H1 (cell line): Measurements from ENCODE around the gene WDFY4. TPM values are rescaled to one million over a fixed set of nuclear protein-coding genes. Genes with fewer than 3 reads are reported as not detected.

Experiments
- CTCF ChIA-PET: fragments of 300-600 bp; sonication (Branson Sonifier 250); formaldehyde crosslinking; loops from one replicate; lab custom pipeline; 2021; ENCODE audit not compliant: partially characterized antibody; lab: Charles Lee
- POLR2A ChIA-PET: fragments of 300-600 bp; sonication (Branson Sonifier 250); formaldehyde crosslinking; loops from one replicate; lab custom pipeline; 2021; ENCODE audit warnings: inconsistent platforms; ENCODE audit not compliant: partially characterized antibody; lab: Charles Lee
- DNase-seq, 2 experiments: peaks; one replicate each; pipeline versions ENCODE4 v3.0.0 to v3.0.0-alpha.2; 2010 to 2022; ENCODE audit warnings: low spot score in 2 of 2, low read depth in 1 of 2, mixed read lengths in 1 of 2
- FAIRE-seq: peaks from 2 replicates; lab custom pipeline; 2011; peaks lifted over from hg19 to GRCh38; lab: Jason Lieb, UNC
- H2AFZ ChIP-seq: 2 replicates; pipeline ENCODE4 v1.8.1; 2012; ENCODE audit warnings: low read length, inconsistent platforms
- H2AK5ac ChIP-seq: 2 replicates; pipeline ENCODE4 v1.6.1; 2013; ENCODE audit warnings: low read depth, low read length
- H2BK120ac ChIP-seq: replicated peaks from 2 replicates; pipeline ENCODE3; 2013; ENCODE audit warnings: low read depth, low read length, inconsistent platforms
- H2BK12ac ChIP-seq: 2 replicates; pipeline ENCODE4 v1.6.1; 2013; ENCODE audit warnings: low read depth, low read length
- H2BK15ac ChIP-seq: 2 replicates; pipeline ENCODE4 v1.6.1; 2013; ENCODE audit warnings: low read length
- H2BK20ac ChIP-seq: 2 replicates; pipeline ENCODE4 v1.6.1; 2013; ENCODE audit warnings: low read length
- H2BK5ac ChIP-seq: 2 replicates; pipeline ENCODE4 v1.6.1; 2013; ENCODE audit warnings: low read depth, low read length
- H3K14ac ChIP-seq: 2 replicates; pipeline ENCODE4 v1.6.1; 2013; ENCODE audit warnings: inconsistent platforms; ENCODE audit not compliant: insufficient read length
- H3K18ac ChIP-seq: 2 replicates; pipeline ENCODE4 v1.6.1; 2013; ENCODE audit warnings: low read length; ENCODE audit errors: extremely low read depth
- H3K23ac ChIP-seq: 2 replicates; pipeline ENCODE4 v1.6.1; 2013; ENCODE audit warnings: inconsistent platforms; ENCODE audit not compliant: insufficient read length
- H3K23me2 ChIP-seq: 2 replicates; pipeline ENCODE4 v1.6.1; 2013; ENCODE audit warnings: low read depth, low read length
- H3K27ac ChIP-seq: 2 replicates; pipeline ENCODE4 v1.6.1; 2011; ENCODE audit warnings: low read depth, low read length, inconsistent platforms
- H3K27me3 ChIP-seq, 4 experiments: replicated peaks in 1 of 4; 1 replicate in 1 of 4; 2 replicates in 3 of 4; pipeline versions ENCODE4 v1.6.1 to v1.8.1; 2011 to 2013; ENCODE audit warnings: low read length in 3 of 4, mild to moderate bottlenecking in 3 of 4, inconsistent platforms in 2 of 4, mixed read lengths in 2 of 4, moderate library complexity in 1 of 4; ENCODE audit not compliant: control insufficient read depth in 3 of 4, insufficient read depth in 3 of 4; ENCODE audit errors: extremely low read depth in 1 of 4
- H3K36me3 ChIP-seq, 4 experiments: 2 replicates each; pipeline versions ENCODE4 v1.6.1 to v1.8.1; 2011 to 2013; ENCODE audit warnings: mild to moderate bottlenecking in 4 of 4, low read length in 3 of 4, moderate library complexity in 2 of 4, control low read depth in 1 of 4, inconsistent platforms in 1 of 4; ENCODE audit not compliant: insufficient read depth in 4 of 4, control insufficient read depth in 2 of 4
- H3K4ac ChIP-seq: replicated peaks from 2 replicates; pipeline ENCODE3; 2013; ENCODE audit warnings: low read length, low read depth, mixed read lengths, inconsistent platforms; ENCODE audit not compliant: insufficient read length
- H3K4me1 ChIP-seq, 4 experiments: replicated peaks in 1 of 4; 1 replicate in 1 of 4; 2 replicates in 3 of 4; pipeline versions ENCODE4 v1.6.1 to v1.8.1; 2011 to 2013; ENCODE audit warnings: low read length in 3 of 4, inconsistent platforms in 2 of 4, mixed read lengths in 1 of 4; ENCODE audit not compliant: insufficient read depth in 4 of 4, control insufficient read depth in 3 of 4
- H3K4me2 ChIP-seq, 2 experiments: 2 replicates each; pipeline versions ENCODE4 v1.6.1 to v1.8.1; 2011 to 2013; ENCODE audit warnings: low read depth in 2 of 2, low read length in 2 of 2, control low read depth in 1 of 2, inconsistent platforms in 1 of 2, mild to moderate bottlenecking in 1 of 2; ENCODE audit not compliant: insufficient read depth in 1 of 2
- H3K4me3 ChIP-seq, 4 experiments: fragments of 200-600, 300-600 bp in 1 of 4; sonication (generic), shearing (Covaris generic), sonication (Bioruptor Twin) in 1 of 4; 2 replicates each; pipeline versions ENCODE4 v1.5.1 to v1.8.1; 2011 to 2016; ENCODE audit warnings: low read length in 4 of 4, low read depth in 3 of 4, control low read depth in 2 of 4, inconsistent platforms in 2 of 4, mild to moderate bottlenecking in 2 of 4, mixed read lengths in 1 of 4, moderate library complexity in 1 of 4; ENCODE audit not compliant: insufficient read depth in 2 of 4; ENCODE audit errors: extremely low read depth in 1 of 4
- H3K56ac ChIP-seq: replicated peaks from 2 replicates; pipeline ENCODE3; 2013; ENCODE audit warnings: low read depth, mild to moderate bottlenecking, mixed read lengths, low read length, inconsistent platforms; ENCODE audit not compliant: insufficient read length
- H3K79me1 ChIP-seq: 2 replicates; pipeline ENCODE4 v1.6.1; 2013; ENCODE audit warnings: low read depth, low read length, control low read depth
- H3K79me2 ChIP-seq, 2 experiments: 2 replicates each; pipeline versions ENCODE4 v1.6.1 to v1.8.1; 2012 to 2013; ENCODE audit warnings: low read length in 2 of 2, mild to moderate bottlenecking in 2 of 2, inconsistent platforms in 1 of 2; ENCODE audit not compliant: insufficient read depth in 2 of 2, control insufficient read depth in 1 of 2
- H3K9ac ChIP-seq, 4 experiments: replicated peaks in 1 of 4; 1 replicate in 1 of 4; 2 replicates in 3 of 4; pipeline versions ENCODE4 v1.6.1 to v1.8.1; 2011 to 2013; ENCODE audit warnings: low read depth in 3 of 4, low read length in 3 of 4, control low read depth in 2 of 4, mild to moderate bottlenecking in 2 of 4, moderate library complexity in 2 of 4, inconsistent platforms in 1 of 4; ENCODE audit errors: extremely low read depth in 1 of 4
- H3K9me3 ChIP-seq, 2 experiments: 2 replicates each; pipeline versions ENCODE4 v1.6.1 to v1.8.1; 2012 to 2013; ENCODE audit warnings: mild to moderate bottlenecking in 2 of 2, moderate library complexity in 2 of 2, control low read depth in 1 of 2, inconsistent platforms in 1 of 2, low read depth in 1 of 2, low read length in 1 of 2, mixed read lengths in 1 of 2; ENCODE audit not compliant: insufficient read depth in 2 of 2
- H4K20me1 ChIP-seq, 2 experiments: replicated peaks in 1 of 2; 2 replicates each; pipeline versions ENCODE3 to v1.8.1; 2011 to 2013; ENCODE audit warnings: inconsistent platforms in 2 of 2, low read length in 2 of 2, mild to moderate bottlenecking in 1 of 2; ENCODE audit not compliant: insufficient read depth in 2 of 2, control insufficient read depth in 1 of 2
- H4K5ac ChIP-seq: 2 replicates; pipeline ENCODE4 v1.6.1; 2013; ENCODE audit warnings: low read length, low read depth, mixed read lengths, inconsistent platforms; ENCODE audit not compliant: insufficient read length
- H4K8ac ChIP-seq: 2 replicates; pipeline ENCODE4 v1.8.0; 2013; ENCODE audit warnings: mild to moderate bottlenecking, moderate library complexity, low read length, inconsistent platforms; ENCODE audit not compliant: insufficient read depth; ENCODE audit errors: extremely low read depth
- H4K91ac ChIP-seq: replicated peaks from 2 replicates; pipeline ENCODE3; 2013; ENCODE audit warnings: low read length, mixed read lengths, inconsistent platforms; ENCODE audit not compliant: insufficient read length
- ATF3 ChIP-seq: IDR thresholded peaks from 2 replicates; pipeline ENCODE4 v1.6.1; 2011; ENCODE audit warnings: low read depth, mild to moderate bottlenecking, low read length; ENCODE audit not compliant: insufficient read depth
- GTF2F1 ChIP-seq: IDR thresholded peaks from 2 replicates; pipeline ENCODE4 v1.6.1; 2012; ENCODE audit warnings: low read depth, low read length, improper control_type of control experiment, borderline replicate concordance
- KDM5A ChIP-seq: fragments of 200-600 bp; IDR thresholded peaks from 2 replicates; pipeline ENCODE4 v1.7.1; 2012; ENCODE audit warnings: mild to moderate bottlenecking, low read length, inconsistent platforms, mixed read lengths
- PHF8 ChIP-seq: fragments of 200-600 bp; sonication (generic); conservative IDR thresholded peaks from 2 replicates; pipeline ENCODE4 v1.7.1; 2012; ENCODE audit warnings: low read depth, mild to moderate bottlenecking, inconsistent platforms, low read length, moderate library complexity
- RAD21 ChIP-seq, 2 experiments: IDR thresholded peaks in 1 of 2; conservative IDR thresholded peaks in 1 of 2; 2 replicates each; pipeline ENCODE4 v1.6.1; 2011; ENCODE audit warnings: low read depth in 2 of 2, low read length in 2 of 2, improper control_type of control experiment in 1 of 2, inconsistent platforms in 1 of 2, mild to moderate bottlenecking in 1 of 2, moderate library complexity in 1 of 2
- RFX5 ChIP-seq: IDR thresholded peaks from 2 replicates; pipeline ENCODE4 v1.6.1; 2011; ENCODE audit warnings: low read depth, low read length, improper control_type of control experiment, borderline replicate concordance
- SIRT6 ChIP-seq: IDR thresholded peaks from one replicate; pipeline ENCODE4 v1.7.1; 2012; ENCODE audit warnings: low read length, inconsistent platforms
- ZNF274 ChIP-seq: IDR thresholded peaks from 2 replicates; pipeline ENCODE4 v1.7.0; 2012; ENCODE audit warnings: low read length, borderline replicate concordance; ENCODE audit errors: extremely low read depth
- WGBS, 2 experiments: shearing (Covaris generic) in 1 of 2; methylation state at CpG; one replicate each; pipeline versions ENCODE4 v1.1.6 to v1.1.7; 2013 to 2015; ENCODE audit warnings: low lambda C conversion rate in 2 of 2, mixed read lengths in 2 of 2, inconsistent platforms in 1 of 2, low coverage in 1 of 2, missing lambda C conversion rate in 1 of 2; ENCODE audit not compliant: insufficient replicate concordance in 2 of 2, insufficient coverage in 1 of 2, insufficient read length in 1 of 2; ENCODE audit errors: extremely low coverage in 1 of 2, missing lambda C conversion rate in 1 of 2; 5-methylcytosine and 5-hydroxymethylcytosine counted together
- polyA plus RNA-seq, 7 experiments: library from polyadenylated mRNA; depleted of rRNA in 3 of 7; stranded (reverse) in 5 of 7; unstranded in 2 of 7; fragments of >200 nt in 5 of 7; fragments of 200-250 nt in 2 of 7; gene quantifications; 1 replicate in 5 of 7; 2 replicates in 1 of 7; 4 replicates in 1 of 7; pipeline versions ENCODE4 v1.2.1 to v1.2.3, GENCODE V29; 2011 to 2013; ENCODE audit warnings: missing spikeins in 2 of 7, mixed read lengths in 2 of 7
- total RNA-seq: library from RNA; stranded (reverse); fragmentation: NEBNext Ultra II Directional; extraction: Animal tissue kit (Norgen Biotek cat#: 25700); gene quantifications from 2 replicates; pipeline ENCODE4 v1.2.1, GENCODE V29; 2021

Gene WDFY4
- total and polyA plus RNA-seq, 2 of the 8 experiments (the other 6 are each of a cell fraction or from before 2014, with no cell fraction given) = not detected

GRCh38 chr10:48880016-48880705 is 195.5 kb downstream of the WDFY4 start:
- Histone ChIP-seq H2BK20ac (no peak overlapping the region), H3K9ac (no peak overlapping the region), H4K91ac (no peak overlapping the region), H2BK120ac (no peak overlapping the region), H3K4ac (no peak overlapping the region), H2BK5ac (no peak overlapping the region), H3K4me1 (peaks cover 0 to 2% (median 0%) of the 10 kb centered on the region in 4 experiments; a peak in 1 of 7 replicates), H4K20me1 (no peaks in the 10 kb centered on the region), H3K18ac (no peak overlapping the region), H3K36me3 (no peaks in the 10 kb centered on the region), H3K79me1 (no peaks in the 10 kb centered on the region), H3K23me2 (no peaks in the 10 kb centered on the region), H3K9me3 (no peaks in the 10 kb centered on the region), H3K14ac (no peak overlapping the region), H3K4me2 (no peak overlapping the region), H4K5ac (no peak overlapping the region), H3K23ac (no peak overlapping the region), H3K56ac (no peak overlapping the region), H3K27ac (no peak overlapping the region), H3K79me2 (no peaks in the 10 kb centered on the region), H2BK15ac (no peak overlapping the region), H3K27me3 (no peaks in the 10 kb centered on the region), H2AFZ (0 out of 2 replicates have a peak overlapping the region, but pooled peaks have one; percentile 2), H2BK12ac (no peak overlapping the region), H2AK5ac (no peak overlapping the region), H3K4me3 (no peak overlapping the region)
- FAIRE-seq = no peak
- 69% methylated on average over 11 of the region's 11 CpGs; no CpG with 5 or more reads in 1 of the 2 experiments for WGBS, 2 experiments
- no peak for DNase-seq
- ChIA-PET POLR2A (no interaction called here), CTCF (interaction anchor here (0.9 to 1.8 kb wide), 5 partner anchors 9 to 265 kb away, joined by 3 to 5 read pairs (median 3); no protein-coding TSS in a partner anchor)
- TF ChIP-seq GTF2F1 (no peak), RAD21 (IDR thresholded peaks at IDR 0.05 in 1 of 2, conservative IDR thresholded peaks at IDR 0.05 in 1 of 2; ENCODE audit: low read depth in 2 of 2, low read length in 2 of 2) (no peak), ATF3 (no peak), KDM5A (no peak), SIRT6 (no peak), RFX5 (no peak), ZNF274 (no peak), PHF8 (no peak)
- TF ChIP-seq, all 59 proteins: peak for 0
- H4K8ac ChIP-seq = no peak overlapping the region
